ENCODE results near the gene EPB41L5.
"Not testable (repeated sequence)": the region's sequence is repeated elsewhere in the genome, so short reads cannot be mapped to it uniquely, and the experiment has no call there.

Gene EPB41L5

DNA sequence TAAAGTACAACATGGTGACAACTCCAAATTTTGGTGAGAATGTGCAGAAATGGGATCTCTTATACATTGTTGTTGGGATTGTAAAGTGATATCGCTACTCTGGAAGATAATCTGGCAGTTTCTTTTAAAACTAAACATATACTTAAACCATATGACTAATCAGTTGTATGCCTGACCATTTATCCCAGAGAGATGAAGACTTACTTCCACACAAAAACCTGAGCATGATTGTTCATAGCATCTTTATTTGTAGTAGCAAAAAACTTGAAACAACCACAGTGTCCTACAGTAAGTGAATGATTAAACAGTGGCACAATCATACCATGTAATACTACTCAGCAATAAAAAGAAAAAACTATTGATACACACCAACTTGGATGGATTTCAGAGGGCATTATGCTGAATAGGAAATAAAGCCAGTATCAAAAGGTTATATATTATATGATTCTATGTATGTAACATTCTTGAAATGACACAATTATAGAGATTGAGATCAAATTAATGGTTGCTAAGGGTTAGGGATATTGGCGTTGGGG lies 47.3 kb downstream of the EPB41L5 start:
- H3K4me3 ChIP-seq (ENCODE audit: control insufficient read depth, low read depth, low read length): no peak overlapping the region
- DNase-seq (ENCODE audit: low read depth): no peak
- TF ChIP-seq, protein P1, sequence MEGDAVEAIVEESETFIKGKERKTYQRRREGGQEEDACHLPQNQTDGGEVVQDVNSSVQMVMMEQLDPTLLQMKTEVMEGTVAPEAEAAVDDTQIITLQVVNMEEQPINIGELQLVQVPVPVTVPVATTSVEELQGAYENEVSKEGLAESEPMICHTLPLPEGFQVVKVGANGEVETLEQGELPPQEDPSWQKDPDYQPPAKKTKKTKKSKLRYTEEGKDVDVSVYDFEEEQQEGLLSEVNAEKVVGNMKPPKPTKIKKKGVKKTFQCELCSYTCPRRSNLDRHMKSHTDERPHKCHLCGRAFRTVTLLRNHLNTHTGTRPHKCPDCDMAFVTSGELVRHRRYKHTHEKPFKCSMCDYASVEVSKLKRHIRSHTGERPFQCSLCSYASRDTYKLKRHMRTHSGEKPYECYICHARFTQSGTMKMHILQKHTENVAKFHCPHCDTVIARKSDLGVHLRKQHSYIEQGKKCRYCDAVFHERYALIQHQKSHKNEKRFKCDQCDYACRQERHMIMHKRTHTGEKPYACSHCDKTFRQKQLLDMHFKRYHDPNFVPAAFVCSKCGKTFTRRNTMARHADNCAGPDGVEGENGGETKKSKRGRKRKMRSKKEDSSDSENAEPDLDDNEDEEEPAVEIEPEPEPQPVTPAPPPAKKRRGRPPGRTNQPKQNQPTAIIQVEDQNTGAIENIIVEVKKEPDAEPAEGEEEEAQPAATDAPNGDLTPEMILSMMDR (IDR thresholded peaks at IDR 0.05; ENCODE audit: control insufficient read depth, insufficient read depth, low read depth, low read length, missing control alignments): no peak

DNA sequence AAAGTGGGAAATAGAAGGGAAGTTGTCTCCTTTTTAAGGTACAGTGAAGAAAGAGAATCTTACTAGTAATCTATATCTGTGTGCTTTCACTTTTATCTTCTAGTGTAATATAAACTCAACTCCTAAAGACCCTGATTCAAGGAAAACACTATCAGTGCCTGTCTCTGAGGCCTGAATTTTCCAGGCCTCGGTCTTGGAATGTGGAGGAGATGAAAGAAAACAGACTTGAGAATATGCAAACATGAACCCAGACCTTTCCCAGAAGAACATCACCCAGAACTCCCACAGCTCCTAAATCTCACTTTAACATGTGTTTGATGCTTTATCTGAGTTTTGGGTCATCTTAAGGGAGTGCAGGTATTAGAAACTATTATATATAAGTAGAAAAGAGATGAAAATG lies 51.8 kb downstream of the EPB41L5 start:
- no peak for DNase-seq (ENCODE audit: low read depth)
- TF ChIP-seq, protein P1 (IDR thresholded peaks at IDR 0.05; ENCODE audit: control insufficient read depth, insufficient read depth, low read depth, low read length, missing control alignments): no peak
- no peak overlapping the region for H3K4me3 ChIP-seq (ENCODE audit: control insufficient read depth, low read depth, low read length)

DNA sequence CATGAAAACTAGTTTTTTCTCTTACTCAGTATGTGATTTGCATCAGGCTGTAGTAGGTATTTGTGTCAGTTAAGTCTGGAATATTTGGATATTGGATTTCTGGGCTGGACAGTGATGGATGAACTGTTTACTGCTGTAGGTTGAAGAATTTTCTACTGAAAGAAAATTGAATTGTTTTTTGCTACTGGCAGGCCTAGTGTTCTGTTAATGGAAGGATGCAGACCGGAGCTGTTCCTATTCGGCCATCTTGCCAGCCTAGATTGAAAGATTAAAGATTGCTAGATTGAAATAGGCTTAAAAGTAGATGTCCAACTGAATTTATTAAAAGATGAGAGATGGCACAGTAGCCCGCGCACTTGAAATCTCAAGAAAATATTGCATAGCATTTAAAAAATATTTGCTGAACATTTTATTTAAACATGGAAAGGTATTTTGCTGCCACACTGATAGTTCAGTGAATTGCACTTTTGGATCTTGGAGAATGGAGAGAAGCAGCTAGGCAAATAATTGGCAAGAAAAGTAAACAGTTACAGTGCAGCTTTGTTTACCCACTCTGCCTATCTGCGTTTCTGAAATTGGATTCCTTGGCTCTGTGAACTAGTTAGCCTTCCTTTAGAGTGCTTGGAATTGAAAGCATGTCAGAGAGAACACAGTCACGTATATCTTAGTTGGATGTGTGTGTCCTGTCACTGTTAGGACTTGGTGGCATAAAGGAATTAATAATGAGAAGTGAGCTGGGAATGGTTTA lies 54.1 kb downstream of the EPB41L5 start:
- no peak for DNase-seq (ENCODE audit: low read depth)
- TF ChIP-seq, protein P1 (IDR thresholded peaks at IDR 0.05; ENCODE audit: control insufficient read depth, insufficient read depth, low read depth, low read length, missing control alignments): no peak
- H3K4me3 ChIP-seq (ENCODE audit: control insufficient read depth, low read depth, low read length): no peak overlapping the region

DNA sequence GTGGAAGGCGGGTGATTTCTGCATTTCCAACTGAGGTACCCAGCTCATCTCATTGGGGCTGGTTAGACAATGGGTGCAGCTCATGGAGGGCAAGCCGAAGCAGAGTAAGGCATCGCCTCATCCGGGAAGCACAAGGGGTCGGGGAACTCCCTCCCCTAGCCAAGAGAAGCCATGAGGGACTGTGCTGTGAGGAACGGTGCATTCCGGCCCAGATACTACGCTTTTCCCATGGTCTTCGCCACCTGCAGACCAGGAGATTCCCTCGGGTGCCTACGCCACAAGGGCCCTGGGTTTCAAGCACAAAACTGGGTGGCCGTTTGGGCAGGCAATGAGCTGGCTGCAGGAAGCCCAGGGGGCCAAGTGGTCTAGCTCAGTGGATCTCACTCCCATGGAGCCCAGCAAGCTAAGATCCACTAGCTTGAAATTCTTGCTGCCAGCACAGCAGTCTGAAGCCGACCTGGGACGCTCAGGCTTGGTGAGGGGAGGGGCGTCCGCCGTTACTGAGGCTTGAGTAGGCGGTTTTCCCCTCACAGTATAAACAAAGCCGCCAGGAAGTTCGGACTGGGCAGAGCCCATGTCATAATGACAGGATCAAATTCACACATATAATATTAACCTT lies 55.3 kb downstream of the EPB41L5 start:
- not testable (repeated sequence) for H3K4me3 ChIP-seq (ENCODE audit: control insufficient read depth, low read depth, low read length); DNase-seq (ENCODE audit: low read depth)

DNA sequence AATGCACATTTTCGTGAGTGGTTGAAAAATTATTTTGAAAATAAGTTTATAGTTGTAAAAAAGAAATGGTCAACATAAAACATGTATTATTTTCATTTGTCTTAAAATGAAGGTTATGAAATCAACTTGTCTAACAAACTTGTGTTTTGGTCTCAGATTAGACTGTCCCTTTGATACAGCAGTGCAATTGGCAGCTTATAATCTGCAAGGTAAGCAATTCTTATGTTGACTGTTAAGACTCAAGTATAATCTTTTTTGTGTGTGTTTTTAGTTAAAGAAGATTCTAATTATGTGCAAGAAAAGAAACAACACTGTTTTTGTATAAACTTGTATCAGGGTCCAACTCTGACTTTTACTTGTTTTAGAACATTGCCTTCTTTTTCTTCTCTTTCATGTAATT lies 62.7 kb downstream of the EPB41L5 start:
- H3K4me3 ChIP-seq (ENCODE audit: control insufficient read depth, low read depth, low read length): no peak overlapping the region
- TF ChIP-seq, protein P1 (IDR thresholded peaks at IDR 0.05; ENCODE audit: control insufficient read depth, insufficient read depth, low read depth, low read length, missing control alignments): no peak
- no peak for DNase-seq (ENCODE audit: low read depth)

DNA sequence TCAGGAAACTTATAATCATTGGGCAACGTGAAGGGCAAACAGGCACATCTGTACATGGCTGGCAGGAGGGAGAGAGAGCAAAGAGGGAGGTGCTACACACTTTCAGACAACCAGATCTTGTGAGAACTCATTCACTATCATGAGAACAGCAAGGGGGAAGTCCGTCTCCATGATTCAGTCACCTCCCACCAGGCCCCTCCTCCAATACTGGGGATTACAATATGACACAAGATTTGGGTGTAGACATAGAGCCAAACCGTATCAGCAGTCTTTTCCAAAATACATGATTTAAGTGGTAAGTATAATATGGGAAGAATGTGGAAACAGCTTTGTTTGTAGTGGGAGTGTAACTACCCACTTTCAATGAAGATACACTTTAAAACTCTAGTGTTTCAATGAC lies 65.0 kb downstream of the EPB41L5 start:
- DNase-seq (ENCODE audit: low read depth): no peak
- no peak overlapping the region for H3K4me3 ChIP-seq (ENCODE audit: control insufficient read depth, low read depth, low read length)
- TF ChIP-seq, protein P1 (IDR thresholded peaks at IDR 0.05; ENCODE audit: control insufficient read depth, insufficient read depth, low read depth, low read length, missing control alignments): no peak

DNA sequence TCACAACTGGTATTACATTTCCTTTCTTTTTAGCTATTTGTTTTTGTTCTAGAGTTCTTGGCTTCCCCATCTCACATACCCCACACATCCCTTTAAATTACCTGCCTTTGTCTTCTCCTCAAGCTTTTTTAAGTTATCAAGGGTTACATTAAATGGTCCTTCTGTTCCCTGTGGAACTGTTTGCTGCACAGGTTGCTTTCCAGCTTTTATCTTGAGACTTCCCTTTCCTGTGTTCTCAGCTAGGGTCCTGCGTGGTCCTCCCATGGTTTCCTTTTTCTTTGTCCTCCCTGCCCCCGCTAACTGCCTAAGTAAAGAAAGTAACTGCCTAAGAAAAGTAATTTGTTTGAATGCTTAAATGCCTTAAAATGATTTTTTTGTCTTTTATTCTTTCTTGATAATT lies 66.8 kb downstream of the EPB41L5 start:
- H3K4me3 ChIP-seq (ENCODE audit: control insufficient read depth, low read depth, low read length): no peak overlapping the region
- no peak for DNase-seq (ENCODE audit: low read depth)
- TF ChIP-seq, protein P1 (IDR thresholded peaks at IDR 0.05; ENCODE audit: control insufficient read depth, insufficient read depth, low read depth, low read length, missing control alignments): no peak
